HG02678 (cell line): ENCODE measurements around the gene GPATCH4.
"Not testable (repeated sequence)": the region's sequence is repeated elsewhere in the genome, so short reads cannot be mapped to it uniquely, and the experiment has no call there.

Source experiments
- ATAC-seq: cut with Tn5 transposase; IDR thresholded peaks from one replicate; pipeline ENCODE4 v1.9.1; 2021; ENCODE audit warnings: mild to moderate bottlenecking, moderate library complexity; ENCODE audit not compliant: unreplicated experiment

Gene GPATCH4

DNA sequence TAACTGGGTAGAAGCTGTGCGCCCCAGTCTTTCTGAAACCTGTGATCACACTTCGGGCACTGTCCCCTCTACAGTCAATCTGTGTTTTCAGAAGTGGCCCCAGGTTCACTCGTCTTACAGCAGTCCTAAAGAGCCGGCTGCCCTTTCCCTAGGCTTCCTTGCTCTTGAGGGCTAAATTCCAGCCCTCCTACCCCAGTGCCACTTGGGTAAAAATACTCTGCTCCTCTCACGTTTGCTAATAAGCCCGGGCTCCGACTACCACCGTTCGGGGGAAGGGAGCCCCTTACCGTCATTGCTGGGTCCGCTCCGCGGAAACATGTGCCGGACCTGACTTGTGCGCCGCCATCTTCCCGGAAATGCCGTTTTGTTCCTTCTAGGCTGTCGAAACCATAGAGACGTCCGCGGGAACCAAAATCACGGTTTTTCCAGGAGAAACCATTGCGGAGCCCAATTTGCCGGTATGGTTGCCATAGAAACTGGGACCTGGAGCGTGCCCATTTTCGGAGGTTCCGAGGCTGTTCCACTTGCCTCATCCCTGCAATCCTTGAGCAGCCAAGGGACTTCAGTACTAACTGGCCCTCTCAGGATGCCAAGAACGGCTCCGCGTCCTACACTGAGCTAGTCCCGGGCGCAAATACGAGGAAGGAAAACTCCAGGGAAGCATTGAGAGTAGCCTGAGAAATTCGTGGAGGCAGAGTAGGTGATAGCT lies at the start of gene GPATCH4:
TSS of gene GPATCH4 (minus strand) at position 358 of the 709 bp plus-strand sequence.
- ATAC-seq = peak; percentile 59

DNA sequence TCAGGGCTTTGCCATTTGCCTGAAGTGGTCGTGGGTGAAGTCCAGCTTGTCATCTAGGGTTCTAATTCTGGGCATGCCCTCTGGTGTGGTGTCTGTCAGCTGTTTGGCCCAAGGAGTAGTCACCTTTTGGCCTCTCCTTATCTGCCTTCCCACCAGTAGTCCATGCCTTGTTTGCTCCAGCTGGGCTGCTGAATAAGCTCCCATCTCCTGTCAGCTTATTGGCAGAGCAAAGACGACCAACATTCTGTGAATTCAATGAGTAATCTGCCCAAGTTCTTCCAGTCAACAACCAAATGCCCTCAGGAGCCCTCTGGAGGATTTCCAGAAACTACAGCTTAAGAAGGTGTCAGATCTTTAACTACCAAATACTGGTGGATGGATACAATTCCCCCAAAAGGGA lies 47.7 kb upstream of the GPATCH4 start:
- no peak for ATAC-seq

DNA sequence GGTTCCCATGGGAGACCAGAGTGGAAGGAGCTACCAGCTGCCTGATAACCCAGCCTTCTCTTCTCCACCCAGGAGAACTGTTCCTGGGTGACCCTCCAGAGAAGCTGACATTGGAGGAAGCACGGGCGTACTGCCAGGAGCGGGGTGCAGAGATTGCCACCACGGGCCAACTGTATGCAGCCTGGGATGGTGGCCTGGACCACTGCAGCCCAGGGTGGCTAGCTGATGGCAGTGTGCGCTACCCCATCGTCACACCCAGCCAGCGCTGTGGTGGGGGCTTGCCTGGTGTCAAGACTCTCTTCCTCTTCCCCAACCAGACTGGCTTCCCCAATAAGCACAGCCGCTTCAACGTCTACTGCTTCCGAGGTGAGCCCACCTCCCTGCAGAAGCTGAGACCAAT lies 47.2 kb upstream of the GPATCH4 start:
- ATAC-seq = no peak

DNA sequence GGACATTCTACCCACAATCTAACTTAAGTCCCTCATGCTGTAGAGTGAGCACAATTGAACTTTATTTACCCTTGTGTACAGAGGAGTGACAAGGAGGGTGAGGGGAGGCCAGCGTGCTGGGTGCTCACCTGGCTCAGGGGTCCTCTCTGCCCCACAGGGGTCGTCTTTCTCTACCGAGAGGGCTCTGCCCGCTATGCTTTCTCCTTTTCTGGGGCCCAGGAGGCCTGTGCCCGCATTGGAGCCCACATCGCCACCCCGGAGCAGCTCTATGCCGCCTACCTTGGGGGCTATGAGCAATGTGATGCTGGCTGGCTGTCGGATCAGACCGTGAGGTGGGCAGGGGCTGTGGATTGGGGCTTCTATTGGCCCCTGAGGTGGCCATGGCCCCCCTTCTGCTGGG lies 46.1 kb upstream of the GPATCH4 start:
- no peak for ATAC-seq

DNA sequence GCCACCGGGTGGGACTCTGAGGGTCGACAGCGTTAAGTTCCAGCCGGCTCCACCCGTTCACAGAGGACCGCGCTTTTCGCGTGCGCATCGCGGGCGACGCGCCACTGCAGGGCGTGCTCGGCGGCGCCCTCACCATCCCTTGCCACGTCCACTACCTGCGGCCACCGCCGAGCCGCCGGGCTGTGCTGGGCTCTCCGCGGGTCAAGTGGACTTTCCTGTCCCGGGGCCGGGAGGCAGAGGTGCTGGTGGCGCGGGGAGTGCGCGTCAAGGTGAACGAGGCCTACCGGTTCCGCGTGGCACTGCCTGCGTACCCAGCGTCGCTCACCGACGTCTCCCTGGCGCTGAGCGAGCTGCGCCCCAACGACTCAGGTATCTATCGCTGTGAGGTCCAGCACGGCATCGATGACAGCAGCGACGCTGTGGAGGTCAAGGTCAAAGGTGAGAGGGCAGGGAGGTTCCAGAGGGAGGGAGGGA lies 45.5 kb upstream of the GPATCH4 start:
- ATAC-seq = no peak

DNA sequence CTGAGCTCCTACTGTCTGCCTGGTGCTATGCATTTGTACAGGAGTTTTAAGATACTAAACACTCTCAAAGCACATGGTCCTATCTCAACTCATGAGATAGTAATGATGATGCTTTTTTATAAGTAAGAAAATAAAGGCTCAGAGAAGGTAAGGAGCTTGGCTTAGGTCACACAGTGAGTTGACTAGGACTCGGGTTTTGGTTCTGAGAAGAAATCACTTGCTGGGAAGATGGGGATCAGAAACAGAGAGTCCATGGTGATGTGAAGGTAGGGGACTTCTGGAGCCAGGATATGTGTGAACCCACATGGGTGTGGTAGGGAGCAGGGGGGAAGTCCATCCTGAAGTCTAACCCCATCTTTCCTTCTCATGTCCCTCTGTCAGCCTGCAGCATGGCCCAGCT lies 44.4 kb upstream of the GPATCH4 start:
- no peak for ATAC-seq

DNA sequence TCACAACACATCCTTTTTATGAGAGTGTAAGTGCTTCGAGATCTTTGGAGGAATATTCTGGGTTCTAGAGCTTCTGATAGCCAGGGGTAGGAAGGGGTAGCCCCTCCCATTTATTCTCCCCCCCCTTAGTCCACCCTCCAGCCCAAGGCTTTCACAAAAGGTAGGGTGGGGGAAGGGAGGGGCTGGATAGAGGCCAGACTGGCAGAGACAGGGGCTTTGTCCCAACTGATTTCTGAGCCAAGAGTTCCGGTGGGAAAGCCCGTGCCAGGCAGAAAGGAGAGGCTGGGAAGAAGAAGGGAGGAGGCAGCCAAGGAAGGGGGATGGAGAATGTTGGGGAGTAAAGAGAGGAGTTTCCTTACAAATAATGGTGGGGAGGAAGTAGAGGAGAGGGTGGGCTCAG lies 43.8 kb upstream of the GPATCH4 start:
- ATAC-seq = no peak

DNA sequence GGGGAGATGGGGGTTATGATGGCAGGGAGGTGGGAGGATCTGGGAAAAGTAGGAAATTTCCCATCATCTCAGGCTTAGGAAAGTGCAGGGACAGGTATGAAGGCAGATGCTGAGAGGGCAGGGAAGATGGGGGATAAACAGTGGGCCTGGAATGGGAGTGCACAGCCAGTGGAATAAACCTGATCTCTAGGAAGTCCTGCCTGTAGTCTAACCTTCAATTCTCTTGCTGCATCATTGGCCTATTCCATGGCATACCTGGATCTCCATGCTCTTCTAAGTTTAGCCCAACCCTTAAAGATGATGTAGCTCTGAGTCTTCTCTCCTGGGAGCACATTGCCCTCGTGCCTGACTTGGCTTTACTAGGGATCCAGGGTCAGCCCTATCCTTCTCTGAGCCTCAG lies 43.4 kb upstream of the GPATCH4 start:
- ATAC-seq = no peak

DNA sequence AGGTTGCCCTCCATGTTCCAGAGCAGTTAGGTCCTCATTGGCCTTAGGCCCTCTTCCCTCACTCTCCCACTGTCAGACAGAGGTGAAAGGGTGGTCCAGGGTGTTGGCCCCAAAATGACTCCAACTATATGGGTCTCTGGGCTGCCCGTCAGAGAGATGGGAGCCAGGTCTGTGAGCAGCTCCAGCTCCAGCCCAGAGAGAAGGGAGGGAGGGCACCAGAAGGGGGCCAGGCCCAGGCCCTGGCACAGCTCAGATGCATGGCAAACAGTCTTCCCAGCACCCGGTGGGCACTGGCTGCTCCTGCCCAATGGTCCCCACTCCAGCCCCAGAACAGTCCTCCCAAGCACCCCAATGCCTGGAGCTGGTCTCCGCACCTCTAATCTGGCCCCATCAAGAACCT lies 42.9 kb upstream of the GPATCH4 start:
- no peak for ATAC-seq

DNA sequence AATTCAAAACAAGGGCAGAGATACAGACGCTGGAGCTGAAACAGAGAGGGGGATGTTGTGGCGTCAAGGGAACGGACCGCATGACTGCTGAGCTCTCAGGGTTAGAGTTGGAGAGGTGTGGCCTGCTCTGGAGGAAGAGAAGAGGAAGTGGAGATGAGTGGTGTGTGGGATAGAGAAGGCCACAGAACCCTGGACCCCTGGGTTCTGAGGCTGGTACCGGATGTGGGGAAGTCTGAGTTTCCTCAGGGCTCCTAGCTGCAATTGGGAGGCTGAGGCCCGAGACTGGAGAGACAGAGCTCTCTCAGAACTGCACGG lies 42.5 kb upstream of the GPATCH4 start:
- no peak for ATAC-seq

DNA sequence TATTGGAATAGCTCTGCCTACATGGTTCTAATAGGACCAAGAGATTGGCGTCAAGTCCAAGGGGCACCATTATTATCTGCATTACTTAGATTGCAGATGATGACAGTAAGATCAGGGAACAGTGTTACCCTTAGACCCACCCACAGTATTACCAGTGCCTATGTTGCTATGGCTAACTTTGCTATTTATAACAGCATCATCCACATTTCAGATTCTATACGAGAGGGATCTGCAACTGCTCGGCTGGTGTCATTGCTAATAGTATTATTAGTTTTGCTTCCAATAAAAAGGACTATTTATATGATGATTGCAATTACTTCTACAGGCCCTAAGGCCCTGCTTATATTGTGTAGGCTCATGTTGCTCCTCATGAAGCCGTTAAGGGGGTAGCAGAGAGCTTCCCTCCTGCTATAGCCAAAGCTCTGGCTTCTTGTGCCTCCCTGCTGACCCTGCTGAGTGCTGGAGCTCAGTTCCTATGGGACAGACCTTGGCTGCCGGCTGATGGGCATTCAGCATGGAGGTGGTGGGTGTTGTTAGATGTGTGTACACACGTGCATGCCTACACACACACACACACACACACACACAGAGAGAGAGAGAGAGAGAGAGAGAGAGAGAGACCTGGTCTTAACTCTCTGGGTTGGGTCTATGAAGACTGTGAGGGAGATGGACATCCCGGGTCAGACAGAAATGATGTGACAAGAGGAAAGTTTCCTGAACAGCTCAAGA lies 41.9 kb upstream of the GPATCH4 start:
- ATAC-seq = no peak

DNA sequence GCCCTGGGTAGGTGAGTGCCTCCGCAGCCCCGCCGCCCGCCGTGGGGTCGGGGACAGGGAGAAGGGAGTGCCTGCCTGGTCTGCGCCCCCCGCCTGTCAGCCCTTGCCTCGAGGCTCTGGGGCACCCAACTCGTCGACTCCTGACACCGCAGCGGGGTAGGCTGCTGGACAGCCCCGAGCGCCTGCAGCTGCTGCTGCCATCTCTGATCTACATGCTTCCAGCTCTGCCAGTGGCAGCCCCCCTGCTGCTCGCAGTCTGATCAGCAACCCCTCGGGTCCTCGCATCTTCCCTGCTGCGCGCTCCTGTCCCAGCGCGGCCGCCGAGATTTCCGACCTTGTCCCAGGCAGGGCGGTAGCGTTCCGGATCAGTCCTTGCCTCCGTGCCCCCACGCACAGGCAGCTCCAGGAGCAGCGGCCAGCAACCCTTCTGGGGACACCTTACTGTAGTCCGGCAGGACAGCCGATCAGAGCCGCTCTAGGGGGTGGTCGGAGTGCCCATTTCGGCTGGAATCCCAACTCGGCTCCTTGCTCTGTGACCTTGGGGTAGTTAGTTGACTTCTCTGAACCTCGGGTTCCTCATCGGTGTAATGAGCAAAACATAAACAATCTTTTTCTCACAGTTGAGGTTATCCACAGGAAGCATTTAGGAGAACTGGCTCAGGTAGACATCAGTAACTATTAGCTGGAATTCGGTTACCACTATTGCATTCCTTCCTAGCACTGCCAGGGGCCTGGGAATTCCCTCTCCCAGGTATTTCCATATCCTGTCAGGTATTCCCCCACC lies 41.2 kb upstream of the GPATCH4 start:
- ATAC-seq = no peak

DNA sequence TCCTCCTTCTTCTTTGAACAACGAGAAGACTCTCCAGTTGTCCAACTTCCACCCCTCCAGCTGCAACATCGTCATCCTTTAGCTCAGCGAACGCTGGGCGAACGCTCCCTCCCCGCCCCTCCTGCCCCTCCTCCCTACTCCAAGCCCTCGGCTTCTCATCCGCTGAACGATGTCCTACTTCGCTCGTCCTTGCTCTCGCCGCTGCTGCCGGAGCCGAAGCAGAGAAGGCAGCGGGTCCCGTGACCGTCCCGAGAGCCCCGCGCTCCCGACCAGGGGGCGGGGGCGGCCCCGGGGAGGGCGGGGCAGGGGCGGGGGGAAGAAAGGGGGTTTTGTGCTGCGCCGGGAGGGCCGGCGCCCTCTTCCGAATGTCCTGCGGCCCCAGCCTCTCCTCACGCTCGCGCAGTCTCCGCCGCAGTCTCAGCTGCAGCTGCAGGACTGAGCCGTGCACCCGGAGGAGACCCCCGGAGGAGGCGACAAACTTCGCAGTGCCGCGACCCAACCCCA lies 40.5 kb upstream of the GPATCH4 start, which contains the start of gene BCAN:
TSS of gene BCAN (plus strand) at position 357 of the 504 bp plus-strand sequence. CDS start 3,938 bp downstream, outside the sequence.
- no peak for ATAC-seq

DNA sequence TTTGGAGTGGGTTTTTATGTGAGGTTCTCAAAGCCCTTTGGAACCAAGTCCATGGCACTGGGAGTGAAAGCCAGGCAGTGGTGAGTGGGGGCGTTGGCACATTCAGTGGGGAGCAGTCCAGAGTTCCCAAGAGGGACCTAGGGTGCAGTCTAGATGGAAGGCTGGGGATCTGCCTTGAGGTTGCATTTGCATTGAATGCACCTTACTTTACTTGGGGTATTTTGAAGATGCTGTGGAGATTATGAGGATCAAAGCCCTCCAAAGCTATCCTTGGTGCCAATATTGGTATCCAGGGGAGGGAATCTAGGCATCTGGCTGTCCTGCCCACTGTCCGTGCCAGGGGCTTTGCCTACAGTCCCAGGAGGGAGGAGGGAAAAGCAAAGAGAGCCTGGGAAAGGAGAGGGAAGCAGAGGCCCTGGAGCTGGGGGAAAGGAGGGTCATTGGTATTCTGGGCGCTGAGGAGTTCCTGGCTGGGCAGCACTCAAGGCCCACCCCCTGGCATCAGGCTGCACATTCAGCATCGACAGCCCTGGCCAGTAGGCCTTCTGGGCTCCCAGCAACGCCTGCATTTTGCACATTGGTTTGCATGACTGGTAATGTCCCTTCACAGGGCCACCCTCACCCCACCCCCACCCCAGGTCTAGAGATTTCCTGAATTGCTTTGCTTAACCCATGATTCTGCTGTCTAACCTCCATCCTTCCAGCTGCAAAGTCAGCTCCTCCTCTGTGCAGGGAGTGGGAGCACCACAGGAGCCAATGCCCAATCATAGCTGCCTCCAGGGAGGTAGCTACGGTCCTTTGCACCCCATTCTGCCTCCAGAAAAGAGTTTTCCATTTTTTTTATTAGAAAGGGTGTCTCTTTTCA lies 39.8 kb upstream of the GPATCH4 start:
- ATAC-seq = no peak

DNA sequence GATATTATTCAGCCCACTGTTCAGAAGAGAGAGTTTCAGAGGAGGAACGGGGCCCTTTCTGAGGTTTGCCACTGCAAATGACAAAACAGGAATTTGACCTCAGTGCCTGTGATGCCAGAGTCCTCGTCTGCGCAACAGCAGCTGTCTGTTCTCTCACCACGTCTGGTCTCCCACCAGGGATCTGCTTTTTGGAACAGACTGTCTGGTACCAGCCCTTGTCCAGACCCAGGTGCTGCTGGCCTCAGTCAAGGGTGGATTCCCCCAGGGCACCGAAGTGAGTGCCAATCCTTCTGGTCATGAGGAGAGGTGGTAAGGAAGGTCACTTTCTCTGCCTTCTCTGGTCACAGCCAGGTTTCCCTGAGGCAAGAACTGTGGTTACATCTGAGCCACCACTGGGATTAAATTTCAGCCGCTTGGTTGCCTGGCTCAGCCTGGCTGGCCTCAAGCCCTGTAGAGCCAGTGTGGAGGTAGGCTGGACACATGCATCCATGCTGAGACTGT lies 38.4 kb upstream of the GPATCH4 start:
- no peak for ATAC-seq

DNA sequence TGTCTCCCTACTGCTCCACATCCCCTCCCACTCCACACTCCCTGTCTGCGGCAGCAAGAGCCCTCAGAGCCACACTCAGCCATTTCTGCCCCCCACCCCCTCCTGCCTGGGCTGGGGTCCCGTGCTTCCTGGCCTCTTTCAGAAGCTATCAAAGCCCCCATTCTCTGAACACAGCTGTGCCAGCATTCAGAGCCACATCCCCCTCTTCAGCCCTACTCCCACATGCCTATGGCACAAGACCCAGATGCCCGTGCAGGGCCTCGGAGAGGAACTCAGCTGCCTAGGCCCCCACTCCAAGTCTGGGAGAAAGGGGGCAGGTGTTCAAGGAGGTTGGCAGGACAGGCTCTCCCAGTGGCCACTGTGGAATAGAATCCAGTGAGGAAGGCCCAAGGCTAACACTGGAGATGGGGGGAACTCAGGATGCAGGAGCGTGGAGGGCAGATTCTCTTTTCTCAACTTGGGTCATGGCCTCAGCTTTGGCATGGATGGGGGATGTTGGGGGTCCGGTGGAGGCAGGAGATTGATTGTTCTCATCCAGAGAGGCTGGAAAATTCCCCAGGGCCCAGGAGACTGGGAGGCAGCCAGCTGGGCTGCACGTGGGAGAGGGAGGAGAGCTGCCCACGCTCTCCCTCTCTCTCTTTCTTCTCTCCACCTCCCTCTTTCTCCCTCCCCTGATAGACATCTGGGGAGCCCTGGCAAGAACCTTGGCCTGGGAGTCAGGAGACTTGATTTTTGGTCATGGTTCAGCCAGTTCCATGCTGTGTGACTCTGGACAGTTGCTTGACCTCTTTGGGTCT lies 37.1 kb upstream of the GPATCH4 start:
- ATAC-seq = no peak

DNA sequence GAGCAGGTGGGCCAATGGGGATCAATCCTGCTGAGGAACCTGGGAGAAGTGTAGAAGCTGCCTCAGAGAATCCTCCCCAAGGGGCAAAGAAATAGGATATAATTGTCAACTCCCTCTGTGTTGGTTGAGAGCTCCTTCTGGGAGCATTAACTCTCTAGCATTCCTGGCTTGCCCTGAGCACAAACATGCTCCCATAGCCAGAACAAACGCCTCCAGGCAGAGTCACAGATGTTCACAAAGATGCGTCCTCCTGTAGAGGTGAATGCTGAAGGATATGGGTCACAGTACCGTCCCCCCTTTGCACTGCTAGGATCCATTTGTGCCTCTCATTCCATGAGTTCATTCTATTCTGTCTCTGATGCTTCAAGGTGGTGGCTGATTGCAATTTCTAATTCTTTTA lies 31.1 kb upstream of the GPATCH4 start:
- ATAC-seq = no peak

DNA sequence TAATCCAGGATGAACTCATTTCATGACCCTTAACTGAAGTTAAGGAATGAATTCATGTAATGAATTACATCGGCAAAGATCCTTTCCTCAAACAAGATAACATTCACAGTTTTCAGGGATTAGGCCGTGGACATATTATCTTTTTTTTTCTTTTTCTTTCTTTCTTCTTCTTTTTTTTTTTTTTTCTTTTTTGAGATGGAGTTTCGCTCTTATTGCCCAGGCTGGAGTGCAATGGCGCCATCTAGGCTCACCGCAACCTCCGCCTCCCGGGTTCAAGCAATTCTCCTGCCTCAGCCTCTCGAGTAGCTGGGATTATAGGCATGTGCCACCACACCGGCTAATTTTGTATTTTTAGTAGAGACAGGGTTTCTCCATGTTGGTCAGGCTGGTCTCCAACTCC lies 29.9 kb upstream of the GPATCH4 start:
- ATAC-seq = not testable (repeated sequence)

DNA sequence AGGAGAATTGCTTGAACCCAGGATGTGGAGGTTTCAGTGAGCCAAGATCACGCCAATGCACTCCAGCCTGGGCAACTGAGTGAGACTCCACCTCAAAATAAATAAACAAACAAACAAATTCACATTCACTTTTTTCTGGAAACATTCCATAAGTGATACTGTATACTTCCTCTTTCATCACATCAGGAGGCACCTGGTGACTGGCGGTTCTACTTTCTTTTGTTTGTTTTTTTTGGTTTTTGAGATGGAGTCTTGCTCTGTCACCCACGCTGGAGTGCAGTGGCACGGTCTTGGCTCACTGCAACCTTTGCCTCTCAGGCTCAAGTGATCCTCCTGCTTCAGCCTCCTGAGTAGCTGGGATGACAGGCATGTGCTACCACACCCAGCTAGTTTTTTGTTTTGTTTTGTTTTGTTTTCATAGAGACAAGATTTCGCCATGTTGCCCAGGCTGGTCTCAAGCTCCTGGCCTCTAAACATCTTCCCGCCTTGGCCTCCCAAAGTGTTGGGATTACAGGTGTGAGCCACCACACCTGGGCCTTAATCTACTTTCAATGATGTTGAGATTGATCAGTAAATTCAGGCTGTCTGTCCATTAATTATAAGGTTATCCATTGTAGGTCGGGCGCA lies 28.7 kb upstream of the GPATCH4 start:
- no peak for ATAC-seq
